ENCODE measurements around the gene CCDC6.

DNA sequence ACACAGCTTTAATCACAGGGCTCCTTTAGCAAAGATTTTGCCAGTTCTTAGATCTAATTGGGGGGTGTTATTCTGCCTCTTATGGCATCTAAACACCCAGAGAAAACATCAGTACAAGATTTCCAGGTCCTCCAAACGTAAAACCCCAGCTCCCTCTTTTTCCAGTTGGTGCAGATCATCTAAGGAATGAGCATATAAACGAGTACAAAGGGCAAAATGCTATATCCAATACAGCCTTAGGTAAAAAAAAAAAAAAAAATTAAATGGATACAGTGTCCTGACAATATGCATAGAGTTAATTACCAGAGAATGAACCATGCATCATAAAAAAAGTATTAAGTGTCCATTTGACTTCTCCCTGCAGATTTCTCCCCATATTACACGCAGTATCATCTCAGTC lies 50.3 kb downstream of the CCDC6 start:
- TF ChIP-seq POLR2A (IDR thresholded peaks at IDR 0.05; ENCODE audit: extremely low read depth, insufficient read length) (no peak), MYC (IDR thresholded peaks at IDR 0.05; ENCODE audit: low read depth, low read length) (no peak)
- TF ChIP-seq, protein P1, sequence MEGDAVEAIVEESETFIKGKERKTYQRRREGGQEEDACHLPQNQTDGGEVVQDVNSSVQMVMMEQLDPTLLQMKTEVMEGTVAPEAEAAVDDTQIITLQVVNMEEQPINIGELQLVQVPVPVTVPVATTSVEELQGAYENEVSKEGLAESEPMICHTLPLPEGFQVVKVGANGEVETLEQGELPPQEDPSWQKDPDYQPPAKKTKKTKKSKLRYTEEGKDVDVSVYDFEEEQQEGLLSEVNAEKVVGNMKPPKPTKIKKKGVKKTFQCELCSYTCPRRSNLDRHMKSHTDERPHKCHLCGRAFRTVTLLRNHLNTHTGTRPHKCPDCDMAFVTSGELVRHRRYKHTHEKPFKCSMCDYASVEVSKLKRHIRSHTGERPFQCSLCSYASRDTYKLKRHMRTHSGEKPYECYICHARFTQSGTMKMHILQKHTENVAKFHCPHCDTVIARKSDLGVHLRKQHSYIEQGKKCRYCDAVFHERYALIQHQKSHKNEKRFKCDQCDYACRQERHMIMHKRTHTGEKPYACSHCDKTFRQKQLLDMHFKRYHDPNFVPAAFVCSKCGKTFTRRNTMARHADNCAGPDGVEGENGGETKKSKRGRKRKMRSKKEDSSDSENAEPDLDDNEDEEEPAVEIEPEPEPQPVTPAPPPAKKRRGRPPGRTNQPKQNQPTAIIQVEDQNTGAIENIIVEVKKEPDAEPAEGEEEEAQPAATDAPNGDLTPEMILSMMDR (IDR thresholded peaks at IDR 0.05; ENCODE audit: low read depth, low read length) = no peak
- TF ChIP-seq, protein P2, sequence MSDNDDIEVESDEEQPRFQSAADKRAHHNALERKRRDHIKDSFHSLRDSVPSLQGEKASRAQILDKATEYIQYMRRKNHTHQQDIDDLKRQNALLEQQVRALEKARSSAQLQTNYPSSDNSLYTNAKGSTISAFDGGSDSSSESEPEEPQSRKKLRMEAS (IDR thresholded peaks at IDR 0.05; ENCODE audit: low read depth, low read length) = no peak
